ENCODE measurements around the gene PDSS1. TPM values are rescaled to one million over a fixed set of nuclear protein-coding genes. Genes with fewer than 3 reads are reported as not detected.

Gene PDSS1
- total RNA-seq, 4 donors from 2014 or later, result 3.6 to 17.9 (median 9.2) TPM

DNA sequence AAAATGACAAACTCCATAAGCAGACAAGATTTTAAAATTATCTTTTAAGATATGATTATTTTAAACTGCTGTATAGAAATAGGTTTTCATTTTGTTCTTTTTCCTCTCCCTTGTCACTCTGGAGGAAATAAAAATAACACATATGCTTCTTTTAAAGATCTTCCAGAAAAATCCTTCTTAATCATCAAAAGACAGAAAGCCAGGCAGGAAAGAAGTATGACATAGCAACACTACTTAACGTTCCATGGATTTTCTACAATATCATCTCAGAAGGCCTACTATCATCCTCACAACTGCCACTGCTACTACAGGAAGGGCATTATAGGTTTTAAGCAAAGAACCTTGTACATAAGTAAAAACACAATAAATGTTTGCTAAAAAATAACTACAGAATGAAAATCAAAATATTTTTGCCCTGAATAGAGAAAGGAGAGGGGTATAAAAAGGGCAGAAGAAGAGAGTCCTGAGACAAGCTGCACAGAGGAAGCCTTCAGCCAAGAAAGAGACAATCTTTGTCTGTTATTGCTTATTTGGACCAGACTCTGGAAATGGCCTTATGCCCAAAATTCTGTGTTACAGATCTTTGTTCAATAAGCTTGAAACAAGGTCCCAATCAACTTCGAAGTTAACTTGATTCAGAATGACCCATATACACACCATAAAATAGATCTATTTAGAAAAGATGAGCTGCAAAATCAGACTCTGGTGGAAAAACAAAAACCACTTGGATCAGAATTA is 95.4 kb downstream of the PDSS1 start:
- H3K27me3 ChIP-seq, result no peaks in the 10 kb centered on the region
- no peak overlapping the region for H3K27ac ChIP-seq
- TF ChIP-seq POLR2A (IDR thresholded peaks at IDR 0.05), result no peak
- TF ChIP-seq, protein P1, sequence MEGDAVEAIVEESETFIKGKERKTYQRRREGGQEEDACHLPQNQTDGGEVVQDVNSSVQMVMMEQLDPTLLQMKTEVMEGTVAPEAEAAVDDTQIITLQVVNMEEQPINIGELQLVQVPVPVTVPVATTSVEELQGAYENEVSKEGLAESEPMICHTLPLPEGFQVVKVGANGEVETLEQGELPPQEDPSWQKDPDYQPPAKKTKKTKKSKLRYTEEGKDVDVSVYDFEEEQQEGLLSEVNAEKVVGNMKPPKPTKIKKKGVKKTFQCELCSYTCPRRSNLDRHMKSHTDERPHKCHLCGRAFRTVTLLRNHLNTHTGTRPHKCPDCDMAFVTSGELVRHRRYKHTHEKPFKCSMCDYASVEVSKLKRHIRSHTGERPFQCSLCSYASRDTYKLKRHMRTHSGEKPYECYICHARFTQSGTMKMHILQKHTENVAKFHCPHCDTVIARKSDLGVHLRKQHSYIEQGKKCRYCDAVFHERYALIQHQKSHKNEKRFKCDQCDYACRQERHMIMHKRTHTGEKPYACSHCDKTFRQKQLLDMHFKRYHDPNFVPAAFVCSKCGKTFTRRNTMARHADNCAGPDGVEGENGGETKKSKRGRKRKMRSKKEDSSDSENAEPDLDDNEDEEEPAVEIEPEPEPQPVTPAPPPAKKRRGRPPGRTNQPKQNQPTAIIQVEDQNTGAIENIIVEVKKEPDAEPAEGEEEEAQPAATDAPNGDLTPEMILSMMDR (IDR thresholded peaks at IDR 0.05), result no peak
- peaks cover 0 to 5% of the 10 kb centered on the region in 2 donors for H3K4me1 ChIP-seq
- H3K4me3 ChIP-seq, result no peak overlapping the region
- H3K36me3 ChIP-seq, result no peaks in the 10 kb centered on the region
- peaks cover 0 to 7% of the 10 kb centered on the region in 2 donors for H3K9me3 ChIP-seq
- intact Hi-C loops (cut with DNase I; ENCODE audit: low total_unique reads), result no loop called here
- DNase-seq, result no peak

Small RNAs within 50 kb of the gene (small RNA-seq; reads per million reads assigned to genes)
- not detected for gene RF00191
- not detected for gene RNU6-946P

Other genes starting within 250 kb of the PDSS1 start
- 10 to 100 TPM; 26.6 to 50.4 (median 39.1) TPM for gene ABI1, start 163.3 kb downstream of the PDSS1 start, total RNA-seq

Data from uterus (tissue), 4 donors.